ENCODE data around the gene ST6GALNAC5. TPM values are rescaled to one million over a fixed set of nuclear protein-coding genes. Genes with fewer than 3 reads are reported as not detected.

ST6GALNAC5 gene
- total and polyA plus RNA-seq, 9 donors: 2.9 to 21.0 (median 9.9) TPM

GRCh38 chr1:77081834-77082233, 214.6 kb downstream of the ST6GALNAC5 start:
- H3K27ac ChIP-seq: no peak overlapping the region
- H3K9me3 ChIP-seq: no peaks in the 10 kb centered on the region
- no peak overlapping the region for H3K4me3 ChIP-seq
- DNase-seq: no peak
- TF ChIP-seq POLR2A (IDR thresholded peaks at IDR 0.05) (no peak), EP300 (IDR thresholded peaks at IDR 0.05) (no peak)
- TF ChIP-seq, protein P1, sequence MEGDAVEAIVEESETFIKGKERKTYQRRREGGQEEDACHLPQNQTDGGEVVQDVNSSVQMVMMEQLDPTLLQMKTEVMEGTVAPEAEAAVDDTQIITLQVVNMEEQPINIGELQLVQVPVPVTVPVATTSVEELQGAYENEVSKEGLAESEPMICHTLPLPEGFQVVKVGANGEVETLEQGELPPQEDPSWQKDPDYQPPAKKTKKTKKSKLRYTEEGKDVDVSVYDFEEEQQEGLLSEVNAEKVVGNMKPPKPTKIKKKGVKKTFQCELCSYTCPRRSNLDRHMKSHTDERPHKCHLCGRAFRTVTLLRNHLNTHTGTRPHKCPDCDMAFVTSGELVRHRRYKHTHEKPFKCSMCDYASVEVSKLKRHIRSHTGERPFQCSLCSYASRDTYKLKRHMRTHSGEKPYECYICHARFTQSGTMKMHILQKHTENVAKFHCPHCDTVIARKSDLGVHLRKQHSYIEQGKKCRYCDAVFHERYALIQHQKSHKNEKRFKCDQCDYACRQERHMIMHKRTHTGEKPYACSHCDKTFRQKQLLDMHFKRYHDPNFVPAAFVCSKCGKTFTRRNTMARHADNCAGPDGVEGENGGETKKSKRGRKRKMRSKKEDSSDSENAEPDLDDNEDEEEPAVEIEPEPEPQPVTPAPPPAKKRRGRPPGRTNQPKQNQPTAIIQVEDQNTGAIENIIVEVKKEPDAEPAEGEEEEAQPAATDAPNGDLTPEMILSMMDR (IDR thresholded peaks at IDR 0.05): no peak
- H3K36me3 ChIP-seq: no peaks in the 10 kb centered on the region
- H3K27me3 ChIP-seq: no peaks in the 10 kb centered on the region
- intact Hi-C loops (cut with DNase I): no loop called here
- WGBS, 3 donors: 38 to 48% (median 46%) methylated on average over 4 of the region's 4 CpGs
- no peaks in the 10 kb centered on the region for H3K4me1 ChIP-seq (ENCODE audit: insufficient read depth)

GRCh38 chr1:77084457-77084856, 217.2 kb downstream of the ST6GALNAC5 start:
- Histone ChIP-seq H3K27me3 (no peaks in the 10 kb centered on the region), H3K9me3 (no peaks in the 10 kb centered on the region), H3K4me3 (no peak overlapping the region), H3K4me1 (ENCODE audit: insufficient read depth) (no peaks in the 10 kb centered on the region), H3K27ac (no peak overlapping the region), H3K36me3 (no peaks in the 10 kb centered on the region)
- WGBS, 3 donors: 79 to 82% (median 80%) methylated on average over 2 of the region's 2 CpGs
- TF ChIP-seq EP300 (IDR thresholded peaks at IDR 0.05): no peak
- no peak for TF ChIP-seq POLR2A (IDR thresholded peaks at IDR 0.05)
- TF ChIP-seq, protein P1 (IDR thresholded peaks at IDR 0.05): no peak
- intact Hi-C loops (cut with DNase I): no loop called here
- DNase-seq: no peak

- no peak for DNase-seq
- Histone ChIP-seq H3K27me3 (no peaks in the 10 kb centered on the region), H3K36me3 (no peaks in the 10 kb centered on the region), H3K27ac (no peak overlapping the region), H3K9me3 (no peaks in the 10 kb centered on the region), H3K4me1 (ENCODE audit: insufficient read depth) (no peaks in the 10 kb centered on the region), H3K4me3 (no peak overlapping the region)
- 90 to 98% (median 96%) methylated on average over 1 of the region's 1 CpG for WGBS, 3 donors
- intact Hi-C loops (cut with DNase I): no loop called here
- TF ChIP-seq EP300 (IDR thresholded peaks at IDR 0.05) (no peak), POLR2A (IDR thresholded peaks at IDR 0.05) (no peak)
- TF ChIP-seq, protein P1 (IDR thresholded peaks at IDR 0.05): no peak
These were observed 217.8 kb downstream of the ST6GALNAC5 start for GRCh38 chr1:77085109-77085508.

GRCh38 chr1:77089756-77090155, 222.5 kb downstream of the ST6GALNAC5 start:
- Histone ChIP-seq H3K27ac (no peak overlapping the region), H3K9me3 (no peaks in the 10 kb centered on the region), H3K4me3 (no peak overlapping the region), H3K27me3 (no peaks in the 10 kb centered on the region), H3K4me1 (ENCODE audit: insufficient read depth) (no peaks in the 10 kb centered on the region), H3K36me3 (no peaks in the 10 kb centered on the region)
- WGBS, 3 donors: 11 to 35% (median 28%) methylated on average over 2 of the region's 2 CpGs
- no peak for DNase-seq
- TF ChIP-seq POLR2A (IDR thresholded peaks at IDR 0.05): no peak
- no peak for TF ChIP-seq EP300 (IDR thresholded peaks at IDR 0.05)
- TF ChIP-seq, protein P1 (IDR thresholded peaks at IDR 0.05): no peak
- intact Hi-C loops (cut with DNase I): no loop called here

Data from ovary (tissue), 9 donors.